Skeletal muscle tissue (tissue), 4 donors: ENCODE data around the gene PRR12. TPM values are rescaled to one million over a fixed set of nuclear protein-coding genes. Genes with fewer than 3 reads are reported as not detected.
A peak's percentile ranks its signal among the peaks of the same experiment; 100 is the strongest.

Experiments used
- H3K27ac ChIP-seq: one replicate; pipeline ENCODE4 v1.7.0; 2013; ENCODE audit warnings: mild to moderate bottlenecking, low read depth, low read length, inconsistent platforms
- H3K27me3 ChIP-seq, 3 donors: one replicate each; pipeline ENCODE4 v1.7.0; 2013; ENCODE audit warnings: low read length in 3 of 3; ENCODE audit not compliant: control insufficient read depth in 3 of 3, insufficient read depth in 3 of 3
- H3K36me3 ChIP-seq, 3 donors: one replicate each; pipeline ENCODE4 v1.7.0; 2013; ENCODE audit warnings: low read length in 3 of 3; ENCODE audit not compliant: control insufficient read depth in 3 of 3, insufficient read depth in 3 of 3
- H3K4me1 ChIP-seq, 3 donors: one replicate each; pipeline ENCODE4 v1.7.0; 2013; ENCODE audit warnings: low read length in 3 of 3, mild to moderate bottlenecking in 3 of 3; ENCODE audit not compliant: control insufficient read depth in 3 of 3, insufficient read depth in 3 of 3
- H3K4me3 ChIP-seq, 3 donors: one replicate each; pipeline ENCODE4 v1.7.0; 2013; ENCODE audit warnings: low read length in 3 of 3
- H3K9ac ChIP-seq, 3 donors: one replicate each; pipeline ENCODE4 v1.7.0; 2013; ENCODE audit warnings: low read length in 3 of 3, mild to moderate bottlenecking in 3 of 3, moderate library complexity in 2 of 3, low read depth in 1 of 3
- H3K9me3 ChIP-seq, 3 donors: one replicate each; pipeline ENCODE4 v1.7.0; 2013; ENCODE audit warnings: low read length in 3 of 3; ENCODE audit not compliant: control insufficient read depth in 3 of 3
- total RNA-seq: library from RNA; depleted of rRNA; stranded (reverse); fragments of >200 nt; gene quantifications from one replicate; pipeline ENCODE4 v1.2.3, GENCODE V29; 2014
- donor health status: Osteomylitis.

PRR12 gene
- total RNA-seq, 1 donor from 2014 or later: 3.1 TPM

- H3K27me3 ChIP-seq: no peaks in the 10 kb centered on the region
- H3K9me3 ChIP-seq: no peaks in the 10 kb centered on the region
- no peak overlapping the region for H3K9ac ChIP-seq
- H3K4me3 ChIP-seq: no peak overlapping the region
- peak overlapping the region; percentile 30 for H3K27ac ChIP-seq
- peaks cover 0 to 7% (median 3%) of the 10 kb centered on the region in 3 donors for H3K4me1 ChIP-seq
- H3K36me3 ChIP-seq: peaks cover 25 to 40% (median 34%) of the 10 kb centered on the region in 3 donors
These were observed 37.3 kb upstream of the PRR12 start for GRCh38 chr19:49553451-49554271.

DNA sequence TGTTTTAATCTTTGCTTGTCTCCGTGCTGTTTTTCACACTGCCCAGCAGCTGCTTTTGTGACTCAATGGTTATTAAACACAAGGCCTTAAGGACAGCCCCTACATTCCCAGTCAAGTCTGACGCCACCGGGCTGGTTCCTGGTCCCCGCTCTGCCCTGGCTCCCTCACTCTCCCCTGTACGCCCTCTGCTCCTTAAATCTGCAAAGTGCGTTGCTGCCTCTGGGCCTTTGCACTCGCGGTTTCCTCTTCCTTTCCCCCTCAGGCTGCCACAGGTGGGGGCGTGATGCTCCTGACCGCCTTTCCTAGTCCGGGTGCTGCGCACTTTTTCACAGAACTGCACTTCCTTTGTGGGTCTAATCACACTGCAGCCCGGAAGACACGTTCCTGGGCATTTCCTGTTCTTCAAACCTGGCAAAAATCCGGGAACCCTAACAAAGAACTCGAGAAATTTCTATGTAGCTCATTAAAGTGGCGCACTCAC, 36.2 kb upstream of the PRR12 start:
- H3K27me3 ChIP-seq: no peaks in the 10 kb centered on the region
- H3K4me1 ChIP-seq: peaks cover 2 to 11% (median 4%) of the 10 kb centered on the region in 3 donors
- peak overlapping the region; percentile 30 for H3K27ac ChIP-seq
- H3K4me3 ChIP-seq: no peak overlapping the region
- no peak overlapping the region for H3K9ac ChIP-seq
- no peaks in the 10 kb centered on the region for H3K9me3 ChIP-seq
- H3K36me3 ChIP-seq: peaks cover 36 to 51% (median 44%) of the 10 kb centered on the region in 3 donors

- H3K27me3 ChIP-seq: no peaks in the 10 kb centered on the region
- H3K9me3 ChIP-seq: no peaks in the 10 kb centered on the region
- H3K27ac ChIP-seq: peak overlapping the region; percentile 30
- H3K36me3 ChIP-seq: peaks cover 41 to 53% (median 46%) of the 10 kb centered on the region in 3 donors
- no peak overlapping the region for H3K4me3 ChIP-seq
- no peak overlapping the region for H3K9ac ChIP-seq
- peaks cover 13 to 22% (median 15%) of the 10 kb centered on the region in 3 donors for H3K4me1 ChIP-seq
These were observed 35.2 kb upstream of the PRR12 start for GRCh38 chr19:49555600-49556411.

DNA sequence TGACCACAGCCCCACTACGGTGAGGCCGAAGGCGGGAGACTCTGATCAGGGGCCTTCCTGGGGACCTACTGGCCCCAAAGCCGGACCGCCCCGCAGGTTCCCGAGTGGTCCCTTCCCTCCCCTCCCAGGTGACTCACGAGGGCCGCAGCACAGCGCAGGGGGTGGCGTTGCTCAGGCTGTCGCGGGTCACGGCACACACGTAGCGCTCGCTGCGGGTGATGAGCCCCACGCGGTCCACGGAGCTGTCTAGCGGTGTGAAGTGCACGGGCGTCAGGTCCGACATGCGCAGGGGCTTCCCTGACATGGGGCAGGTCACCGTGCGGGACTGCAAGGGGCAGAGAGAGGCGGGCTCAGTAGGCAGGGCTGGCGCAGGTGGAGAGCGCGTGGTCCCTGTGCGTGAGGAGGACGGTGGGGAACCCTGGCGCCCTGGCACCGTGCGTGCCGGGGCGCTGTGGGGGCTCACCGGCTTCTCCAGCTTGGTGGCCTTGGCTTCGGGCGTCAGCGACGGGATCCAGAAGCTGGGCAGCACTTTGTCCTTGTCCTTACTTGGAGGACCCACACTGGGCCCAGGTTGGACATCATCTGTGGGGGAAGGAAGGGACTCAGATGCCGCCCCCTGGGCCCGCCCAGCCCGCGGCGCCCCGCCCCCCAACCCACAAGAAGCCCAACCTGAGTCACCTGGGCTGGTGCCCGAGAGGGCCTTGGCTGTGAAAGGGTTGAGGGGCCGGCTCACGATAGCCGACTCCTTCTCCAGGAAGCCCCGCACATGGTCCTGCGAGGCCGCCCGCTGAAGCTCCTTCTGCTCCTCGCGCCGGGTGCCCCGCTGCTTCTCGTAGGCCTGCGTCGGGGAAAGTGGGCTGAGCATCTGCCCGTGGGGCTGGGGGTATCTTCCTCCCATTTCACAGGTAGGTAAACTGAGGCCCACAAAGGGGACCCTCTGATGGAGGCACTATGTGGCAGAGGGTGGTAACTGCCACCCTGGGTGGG, 34.3 kb upstream of the PRR12 start:
- Histone ChIP-seq H3K27ac (no peak overlapping the region), H3K4me1 (peaks cover 22 to 27% (median 23%) of the 10 kb centered on the region in 3 donors), H3K9ac (no peak overlapping the region), H3K27me3 (no peaks in the 10 kb centered on the region), H3K36me3 (peaks cover 41 to 53% (median 46%) of the 10 kb centered on the region in 3 donors), H3K9me3 (no peaks in the 10 kb centered on the region), H3K4me3 (no peak overlapping the region)

GRCh38 chr19:49557641-49558325, 33.2 kb upstream of the PRR12 start:
- H3K36me3 ChIP-seq: peaks cover 41 to 53% (median 45%) of the 10 kb centered on the region in 3 donors
- H3K27me3 ChIP-seq: no peaks in the 10 kb centered on the region
- H3K4me1 ChIP-seq: peaks cover 30 to 34% (median 31%) of the 10 kb centered on the region in 3 donors
- H3K9ac ChIP-seq: no peak overlapping the region
- no peaks in the 10 kb centered on the region for H3K9me3 ChIP-seq
- H3K4me3 ChIP-seq: no peak overlapping the region
- no peak overlapping the region for H3K27ac ChIP-seq

- Histone ChIP-seq H3K9ac (peak overlapping the region in 1 of 3 donors; percentile 33), H3K36me3 (peaks cover 41 to 52% (median 44%) of the 10 kb centered on the region in 3 donors), H3K9me3 (no peaks in the 10 kb centered on the region), H3K27ac (no peak overlapping the region), H3K4me1 (peaks cover 33 to 37% (median 36%) of the 10 kb centered on the region in 3 donors), H3K4me3 (no peak overlapping the region), H3K27me3 (no peaks in the 10 kb centered on the region)
These were observed 32.4 kb upstream of the PRR12 start for GRCh38 chr19:49558591-49558990.

GRCh38 chr19:49559443-49559842, 31.5 kb upstream of the PRR12 start:
- peaks cover 35 to 39% (median 36%) of the 10 kb centered on the region in 3 donors for H3K4me1 ChIP-seq
- peaks cover 41 to 46% (median 42%) of the 10 kb centered on the region in 3 donors for H3K36me3 ChIP-seq
- H3K27ac ChIP-seq: peak overlapping the region; percentile 88
- H3K9ac ChIP-seq: peak overlapping the region in 1 of 3 donors; percentile 83
- no peaks in the 10 kb centered on the region for H3K27me3 ChIP-seq
- no peaks in the 10 kb centered on the region for H3K9me3 ChIP-seq
- H3K4me3 ChIP-seq: no peak overlapping the region

DNA sequence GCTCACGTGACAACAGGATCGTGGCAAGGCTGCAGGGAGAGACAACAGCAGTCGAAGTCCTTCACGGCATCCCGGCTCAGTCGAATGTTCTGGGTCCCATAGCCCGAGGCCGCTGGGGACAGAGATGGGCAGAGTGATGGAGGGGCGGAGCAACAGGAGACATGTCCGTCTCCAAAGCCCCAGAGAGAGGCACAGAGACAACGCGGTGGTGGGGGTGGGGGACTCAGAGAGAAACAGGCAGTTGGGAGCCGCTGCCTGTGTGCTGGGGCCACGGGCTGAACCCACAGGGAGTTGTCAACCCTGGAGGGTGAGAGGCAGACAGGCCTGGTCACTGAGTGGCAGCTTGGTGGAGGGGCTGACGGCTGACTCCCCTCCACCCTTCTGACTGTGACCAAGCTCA, 31.1 kb upstream of the PRR12 start:
- Histone ChIP-seq H3K9me3 (no peaks in the 10 kb centered on the region), H3K36me3 (peaks cover 37 to 42% (median 38%) of the 10 kb centered on the region in 3 donors), H3K27ac (peak overlapping the region; percentile 88), H3K9ac (peak overlapping the region; percentile 36 to 83 (median 40)), H3K27me3 (no peaks in the 10 kb centered on the region), H3K4me3 (peak overlapping the region in 1 of 3 donors; percentile 52), H3K4me1 (peaks cover 37 to 43% (median 38%) of the 10 kb centered on the region in 3 donors)
